Measurements from ENCODE around the gene KIF3A. TPM values are rescaled to one million over a fixed set of nuclear protein-coding genes. Genes with fewer than 3 reads are reported as not detected.

Gene KIF3A
- total RNA-seq, 1 donor from 2014 or later = 27.6 TPM

- H3K4me1 ChIP-seq = no peaks in the 10 kb centered on the region
- Mint-ChIP-seq H3K9me3 (no peaks in the 10 kb centered on the region), H3K36me3 (peaks cover 16% of the 10 kb centered on the region), H3K27ac (no peak overlapping the region), H3K27me3 (ENCODE audit: insufficient read depth, low read depth) (peaks cover 4% of the 10 kb centered on the region), H3K4me1 (no peaks in the 10 kb centered on the region), H3K4me3 (no peak overlapping the region)
- H3K27me3 ChIP-seq = no peaks in the 10 kb centered on the region
- H3K9me3 ChIP-seq (ENCODE audit: low read depth) = no peaks in the 10 kb centered on the region
- H4K20me1 ChIP-seq (ENCODE audit: low read depth) = no peaks in the 10 kb centered on the region
- TF ChIP-seq EZH2phosphoT487 (IDR thresholded peaks at IDR 0.05) = no peak
- TF ChIP-seq EZH2 (IDR thresholded peaks at IDR 0.05) = no peak
- TF ChIP-seq CTCF (IDR thresholded peaks at IDR 0.05) = no peak
- no peaks in the 10 kb centered on the region for H3K79me2 ChIP-seq (ENCODE audit: low read depth)
- no peak overlapping the region for H3K4me3 ChIP-seq
- H3K36me3 ChIP-seq = no peaks in the 10 kb centered on the region
- no peak overlapping the region for H3K27ac ChIP-seq
- H3K9ac ChIP-seq = no peak overlapping the region
- H3F3A ChIP-seq (ENCODE audit: low read depth) = no peaks in the 10 kb centered on the region
- DNase-seq (ENCODE audit: low spot score) = no peak
- H2AFZ ChIP-seq (replicated peaks) = no peak overlapping the region
- H3K4me2 ChIP-seq = no peak overlapping the region
Measured at GRCh38 chr5:132762246-132763000, 25.1 kb upstream of the KIF3A start.

DNA sequence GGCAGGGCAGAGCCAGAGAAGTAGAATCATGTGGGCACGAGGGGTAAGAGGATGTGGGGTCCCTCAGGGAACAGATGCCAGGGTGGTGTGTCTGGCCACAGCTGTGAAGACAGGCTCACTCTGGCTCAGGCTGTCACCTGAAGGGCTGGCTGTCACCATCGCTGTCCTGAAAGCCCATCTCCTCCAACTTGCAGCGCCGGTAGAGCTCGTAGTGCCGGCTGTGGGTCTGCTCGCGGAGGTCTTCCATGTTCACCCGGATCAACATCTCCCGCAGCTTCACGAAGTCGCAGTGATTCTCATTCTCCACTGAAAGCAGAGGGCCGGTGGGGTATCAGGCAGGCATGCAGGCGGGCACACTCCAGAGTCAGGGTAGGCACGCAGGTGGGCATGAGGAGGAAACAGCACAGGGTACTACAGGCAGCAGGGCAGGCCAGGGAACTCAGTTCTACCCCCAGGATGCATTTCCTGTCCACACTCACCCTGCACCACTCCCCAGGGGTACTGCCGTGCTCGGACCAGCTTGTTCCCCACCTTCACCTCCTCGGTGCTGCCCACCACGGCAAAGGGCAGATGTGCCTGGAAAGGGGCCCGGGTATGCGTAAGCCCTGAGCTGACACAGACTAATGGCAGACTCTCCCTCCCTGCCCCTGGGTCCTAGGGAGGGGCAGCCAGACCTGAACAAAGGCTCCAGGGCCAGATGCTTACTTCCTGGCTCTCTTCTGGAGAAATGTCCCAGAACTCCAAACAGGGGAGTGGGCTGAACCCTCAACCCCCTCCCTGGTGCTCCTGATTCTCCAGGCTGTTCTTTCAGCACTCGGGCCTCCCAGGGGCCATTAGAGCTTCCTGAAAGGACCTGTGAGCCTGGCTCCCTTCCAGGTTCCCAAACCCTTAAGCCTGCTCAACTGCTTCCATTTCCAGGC, 24.2 kb upstream of the KIF3A start:
- no peak overlapping the region for H3K4me3 Mint-ChIP-seq
- no peaks in the 10 kb centered on the region for H3K9me3 Mint-ChIP-seq
- Histone ChIP-seq H3K79me2 (ENCODE audit: low read depth) (no peaks in the 10 kb centered on the region), H3K4me3 (no peak overlapping the region), H3F3A (ENCODE audit: low read depth) (no peaks in the 10 kb centered on the region), H3K4me1 (no peaks in the 10 kb centered on the region), H3K27ac (no peak overlapping the region), H3K4me2 (no peak overlapping the region), H2AFZ (replicated peaks) (no peak overlapping the region), H3K27me3 (no peaks in the 10 kb centered on the region), H3K36me3 (no peaks in the 10 kb centered on the region), H4K20me1 (ENCODE audit: low read depth) (no peaks in the 10 kb centered on the region), H3K9ac (no peak overlapping the region), H3K9me3 (ENCODE audit: low read depth) (no peaks in the 10 kb centered on the region)
- H3K4me1 Mint-ChIP-seq = no peaks in the 10 kb centered on the region
- TF ChIP-seq CTCF (IDR thresholded peaks at IDR 0.05) (no peak), EZH2phosphoT487 (IDR thresholded peaks at IDR 0.05) (no peak), EZH2 (IDR thresholded peaks at IDR 0.05) (no peak)
- peaks cover 18% of the 10 kb centered on the region for H3K36me3 Mint-ChIP-seq
- H3K27ac Mint-ChIP-seq = no peak overlapping the region
- peaks cover 4% of the 10 kb centered on the region for H3K27me3 Mint-ChIP-seq (ENCODE audit: insufficient read depth, low read depth)
- no peak for DNase-seq (ENCODE audit: low spot score)

GRCh38 chr5:132760601-132761317, 23.4 kb upstream of the KIF3A start:
- Histone ChIP-seq H3K4me1 (no peaks in the 10 kb centered on the region), H3K36me3 (no peaks in the 10 kb centered on the region), H3K9me3 (ENCODE audit: low read depth) (no peaks in the 10 kb centered on the region), H3K4me2 (no peak overlapping the region), H4K20me1 (ENCODE audit: low read depth) (no peaks in the 10 kb centered on the region), H3K79me2 (ENCODE audit: low read depth) (no peaks in the 10 kb centered on the region), H3F3A (ENCODE audit: low read depth) (no peaks in the 10 kb centered on the region), H3K27ac (no peak overlapping the region), H3K27me3 (no peaks in the 10 kb centered on the region), H2AFZ (replicated peaks) (no peak overlapping the region), H3K4me3 (no peak overlapping the region), H3K9ac (no peak overlapping the region)
- peaks cover 4% of the 10 kb centered on the region for H3K27me3 Mint-ChIP-seq (ENCODE audit: insufficient read depth, low read depth)
- no peaks in the 10 kb centered on the region for H3K4me1 Mint-ChIP-seq
- H3K4me3 Mint-ChIP-seq = no peak overlapping the region
- DNase-seq (ENCODE audit: low spot score) = no peak
- TF ChIP-seq CTCF (IDR thresholded peaks at IDR 0.05) (no peak), EZH2phosphoT487 (IDR thresholded peaks at IDR 0.05) (no peak), EZH2 (IDR thresholded peaks at IDR 0.05) (no peak)
- H3K27ac Mint-ChIP-seq = no peak overlapping the region
- H3K9me3 Mint-ChIP-seq = no peaks in the 10 kb centered on the region
- peaks cover 18% of the 10 kb centered on the region for H3K36me3 Mint-ChIP-seq
